WTC11 (cell line): ENCODE measurements around the gene EHBP1. TPM values are rescaled to one million over a fixed set of nuclear protein-coding genes. Genes with fewer than 3 reads are reported as not detected.

Source experiments
- ATAC-seq: fragments of 200-7000 bp; cut with Tn5 transposase; 2 replicates; pipeline ENCODE4 v1.10.0; 2021; ENCODE audit warnings: mild to moderate bottlenecking, moderate library complexity
- CTCF ChIA-PET: fragments of 300-600 bp; sonication (Branson Sonifier 250); formaldehyde crosslinking; loops from one replicate; lab custom pipeline; 2021; ENCODE audit warnings: antibody characterized with exemption; lab: Charles Lee
- POLR2A ChIA-PET: fragments of 350-600 bp; sonication (Branson Sonifier 250); formaldehyde crosslinking; loops from one replicate; lab custom pipeline; 2021; ENCODE audit warnings: antibody characterized with exemption; lab: Charles Lee
- DNase-seq: peaks from one replicate; pipeline ENCODE4 v3.0.0; 2021; ENCODE audit warnings: low spot score
- H3K27ac Mint-ChIP-seq: 2 replicates; pipeline ENCODE4 v1.8.0; 2021; ENCODE audit warnings: mixed read lengths
- H3K27me3 Mint-ChIP-seq: 2 replicates; pipeline ENCODE4 v1.8.0; 2021; ENCODE audit warnings: low read depth, mild to moderate bottlenecking, moderate library complexity, mixed read lengths
- H3K36me3 Mint-ChIP-seq: 2 replicates; pipeline ENCODE4 v1.8.0; 2021; ENCODE audit warnings: mixed read lengths
- H3K4me1 Mint-ChIP-seq: 2 replicates; pipeline ENCODE4 v1.8.0; 2022; ENCODE audit warnings: mixed read lengths
- H3K4me3 Mint-ChIP-seq: 2 replicates; pipeline ENCODE4 v1.8.0; 2021; ENCODE audit warnings: mild to moderate bottlenecking, moderate library complexity, mixed read lengths
- H3K9me3 Mint-ChIP-seq: 2 replicates; pipeline ENCODE4 v1.8.0; 2021; ENCODE audit warnings: mixed read lengths
- AFF4 ChIP-seq: sonication (generic); formaldehyde crosslinking; IDR thresholded peaks from 2 replicates; pipeline ENCODE4 v1.8.1; 2023; ENCODE audit warnings: mild to moderate bottlenecking, missing genetic modification reagents, borderline replicate concordance
- AR ChIP-seq: fragments of 250-450 bp; sonication (Bioruptor Pico); IDR thresholded peaks from 2 replicates; pipeline ENCODE4 v1.9.0; 2021; ENCODE audit warnings: mild to moderate bottlenecking
- CBFB ChIP-seq: sonication (generic); formaldehyde crosslinking; IDR thresholded peaks from 2 replicates; pipeline ENCODE4 v1.8.1; 2022; ENCODE audit warnings: mild to moderate bottlenecking, low read depth, missing genetic modification reagents
- ELF4 ChIP-seq: sonication (generic); formaldehyde crosslinking; IDR thresholded peaks from 2 replicates; pipeline ENCODE4 v1.8.1; 2022; ENCODE audit warnings: low read depth, mild to moderate bottlenecking, moderate library complexity, missing genetic modification reagents
- ESRRA ChIP-seq: sonication (generic); formaldehyde crosslinking; IDR thresholded peaks from 2 replicates; pipeline ENCODE4 v1.8.1; 2022; ENCODE audit warnings: mild to moderate bottlenecking, missing genetic modification reagents, borderline replicate concordance
- FOXK1 ChIP-seq: sonication (generic); formaldehyde crosslinking; IDR thresholded peaks from 2 replicates; pipeline ENCODE4 v1.8.0; 2022; ENCODE audit warnings: mild to moderate bottlenecking, moderate library complexity, missing genetic modification reagents
- GTF2I ChIP-seq: fragments of 250-450 bp; sonication (Bioruptor Pico); conservative IDR thresholded peaks from 2 replicates; pipeline ENCODE4 v1.4.0; 2021; ENCODE audit warnings: mild to moderate bottlenecking
- JUN ChIP-seq: sonication (generic); formaldehyde crosslinking; IDR thresholded peaks from 2 replicates; pipeline ENCODE4 v1.8.0; 2023; ENCODE audit warnings: mild to moderate bottlenecking, missing genetic modification reagents
- NR1H2 ChIP-seq: sonication (generic); formaldehyde crosslinking; IDR thresholded peaks from 2 replicates; pipeline ENCODE4 v1.9.0; 2021; ENCODE audit warnings: mild to moderate bottlenecking, moderate library complexity, missing genetic modification reagents
- PRRX2 ChIP-seq: fragments of 250-450 bp; sonication (Bioruptor Pico); IDR thresholded peaks from 2 replicates; pipeline ENCODE4 v1.8.0; 2021; ENCODE audit warnings: mild to moderate bottlenecking
- SOX15 ChIP-seq: fragments of 250-450 bp; sonication (Bioruptor Pico); IDR thresholded peaks from 2 replicates; pipeline ENCODE4 v1.9.0; 2021; ENCODE audit warnings: mild to moderate bottlenecking
- TEAD1 ChIP-seq: sonication (generic); formaldehyde crosslinking; IDR thresholded peaks from 2 replicates; pipeline ENCODE4 v1.8.0; 2022; ENCODE audit warnings: mild to moderate bottlenecking, missing genetic modification reagents
- USF2 ChIP-seq: sonication (generic); formaldehyde crosslinking; IDR thresholded peaks from 2 replicates; pipeline ENCODE4 v1.8.1; 2023; ENCODE audit warnings: mild to moderate bottlenecking, missing genetic modification reagents, moderate library complexity
- ZNF416 ChIP-seq: fragments of 250-450 bp; sonication (Bioruptor Pico); IDR thresholded peaks from 2 replicates; pipeline ENCODE4 v1.9.0; 2021; ENCODE audit warnings: mild to moderate bottlenecking, inconsistent platforms
- ZNF532 ChIP-seq: fragments of 250-450 bp; sonication (Bioruptor Pico); IDR thresholded peaks from 2 replicates; pipeline ENCODE4 v1.9.0; 2021; ENCODE audit warnings: mild to moderate bottlenecking, borderline replicate concordance
- ZNF671 ChIP-seq: fragments of 250-450 bp; sonication (Bioruptor Pico); IDR thresholded peaks from 2 replicates; pipeline ENCODE4 v1.8.0; 2021; ENCODE audit warnings: mild to moderate bottlenecking
- ZSCAN18 ChIP-seq: fragments of 250-450 bp; sonication (Bioruptor Pico); IDR thresholded peaks from 2 replicates; pipeline ENCODE4 v2.1.2; 2022; ENCODE audit warnings: mild to moderate bottlenecking, moderate library complexity
- total RNA-seq: library from RNA; stranded (reverse); gene quantifications from 3 replicates; pipeline ENCODE4 v1.2.3, GENCODE V29; 2021
- TF ChIP-seq, protein P1 (sequence below): fragments of 250-450 bp; sonication (Bioruptor Pico); IDR thresholded peaks from 2 replicates; pipeline ENCODE4 v1.8.0; 2021; ENCODE audit warnings: mild to moderate bottlenecking
- TF ChIP-seq, protein P2 (sequence below): sonication (generic); formaldehyde crosslinking; IDR thresholded peaks from 2 replicates; pipeline ENCODE4 v1.8.0; 2022; ENCODE audit warnings: mild to moderate bottlenecking, missing genetic modification reagents
- TF ChIP-seq, protein P3 (sequence below): sonication (generic); formaldehyde crosslinking; IDR thresholded peaks from 2 replicates; pipeline ENCODE4 v1.8.1; 2022; ENCODE audit warnings: missing genetic modification reagents, borderline replicate concordance

EHBP1 gene
- total RNA-seq, 1 experiment from 2014 or later, result 36.4 TPM

DNA sequence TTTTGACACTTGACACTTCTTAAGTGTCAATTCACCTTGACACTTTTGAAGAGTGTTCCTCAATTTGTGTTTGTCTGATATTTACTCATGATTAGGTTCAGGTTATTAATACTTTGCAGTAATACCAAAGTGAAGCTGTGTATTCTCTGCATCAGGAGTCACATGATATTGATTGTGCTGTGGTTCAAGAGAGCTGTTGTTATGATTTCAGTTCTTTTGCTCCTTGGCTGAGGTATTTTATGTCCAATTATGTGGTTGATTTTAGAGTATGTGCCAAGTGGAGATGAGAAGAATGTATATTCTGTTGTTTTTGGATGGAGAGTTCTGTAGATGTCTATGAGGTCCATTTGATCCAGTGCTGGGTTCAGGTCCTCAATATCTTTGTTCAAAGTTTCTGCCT lies 17.2 kb downstream of the EHBP1 start (continued):
- TF ChIP-seq, protein P1, sequence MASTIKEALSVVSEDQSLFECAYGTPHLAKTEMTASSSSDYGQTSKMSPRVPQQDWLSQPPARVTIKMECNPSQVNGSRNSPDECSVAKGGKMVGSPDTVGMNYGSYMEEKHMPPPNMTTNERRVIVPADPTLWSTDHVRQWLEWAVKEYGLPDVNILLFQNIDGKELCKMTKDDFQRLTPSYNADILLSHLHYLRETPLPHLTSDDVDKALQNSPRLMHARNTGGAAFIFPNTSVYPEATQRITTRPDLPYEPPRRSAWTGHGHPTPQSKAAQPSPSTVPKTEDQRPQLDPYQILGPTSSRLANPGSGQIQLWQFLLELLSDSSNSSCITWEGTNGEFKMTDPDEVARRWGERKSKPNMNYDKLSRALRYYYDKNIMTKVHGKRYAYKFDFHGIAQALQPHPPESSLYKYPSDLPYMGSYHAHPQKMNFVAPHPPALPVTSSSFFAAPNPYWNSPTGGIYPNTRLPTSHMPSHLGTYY (CRISPR knock-in tag), result no peak
- TF ChIP-seq AFF4 (CRISPR knock-in tag) (no peak), ZSCAN18 (CRISPR knock-in tag) (no peak), ESRRA (CRISPR knock-in tag) (no peak), SOX15 (CRISPR knock-in tag) (no peak)
- TF ChIP-seq, protein P2, sequence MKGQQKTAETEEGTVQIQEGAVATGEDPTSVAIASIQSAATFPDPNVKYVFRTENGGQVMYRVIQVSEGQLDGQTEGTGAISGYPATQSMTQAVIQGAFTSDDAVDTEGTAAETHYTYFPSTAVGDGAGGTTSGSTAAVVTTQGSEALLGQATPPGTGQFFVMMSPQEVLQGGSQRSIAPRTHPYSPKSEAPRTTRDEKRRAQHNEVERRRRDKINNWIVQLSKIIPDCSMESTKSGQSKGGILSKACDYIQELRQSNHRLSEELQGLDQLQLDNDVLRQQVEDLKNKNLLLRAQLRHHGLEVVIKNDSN, result no peak

DNA sequence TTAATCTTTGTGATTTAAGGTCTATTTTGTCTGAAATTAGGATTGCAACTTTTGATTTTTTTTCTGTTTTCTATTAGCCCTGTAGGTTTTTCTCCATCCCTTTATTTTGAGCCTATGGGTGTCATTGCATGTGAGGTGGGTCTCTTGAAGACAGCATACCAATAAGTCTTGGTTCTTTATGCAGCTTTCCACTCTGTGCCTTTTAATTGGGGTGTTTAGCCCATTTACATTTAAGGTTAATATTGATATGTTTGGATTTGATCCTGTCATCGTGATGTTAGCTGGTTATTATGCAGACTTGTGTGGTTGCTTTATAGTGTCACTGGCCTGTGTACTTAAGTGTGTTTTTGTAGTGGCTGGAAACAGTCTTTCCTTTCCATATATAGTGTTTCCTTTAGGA lies 17.7 kb downstream of the EHBP1 start:
- no peaks in the 10 kb centered on the region for H3K27me3 Mint-ChIP-seq
- H3K27ac Mint-ChIP-seq, result no peak overlapping the region
- ATAC-seq (no peak), DNase-seq (no peak)
- H3K4me3 Mint-ChIP-seq, result no peak overlapping the region
- POLR2A ChIA-PET, result interaction anchor here (0.9 kb wide), 1 partner anchor 321 kb away, joined by 6 read pairs; no protein-coding TSS in a partner anchor
- peaks cover 20% of the 10 kb centered on the region for H3K9me3 Mint-ChIP-seq
- CTCF ChIA-PET, result interaction anchor here (1.5 kb wide), 1 partner anchor 267 kb away, joined by 3 read pairs; no protein-coding TSS in a partner anchor
- H3K4me1 Mint-ChIP-seq, result peaks cover 20% of the 10 kb centered on the region
- H3K36me3 Mint-ChIP-seq, result peaks cover 22% of the 10 kb centered on the region
- TF ChIP-seq TEAD1 (no peak), AR (CRISPR knock-in tag) (no peak), USF2 (no peak), NR1H2 (no peak), SOX15 (CRISPR knock-in tag) (no peak), JUN (CRISPR knock-in tag) (no peak), ZNF416 (CRISPR knock-in tag) (no peak), PRRX2 (CRISPR knock-in tag) (no peak), ZNF671 (CRISPR knock-in tag) (no peak), FOXK1 (CRISPR knock-in tag) (no peak), CBFB (no peak), ELF4 (CRISPR knock-in tag) (no peak), ZNF532 (CRISPR knock-in tag) (no peak), GTF2I (CRISPR knock-in tag) (no peak)
- TF ChIP-seq, protein P3, sequence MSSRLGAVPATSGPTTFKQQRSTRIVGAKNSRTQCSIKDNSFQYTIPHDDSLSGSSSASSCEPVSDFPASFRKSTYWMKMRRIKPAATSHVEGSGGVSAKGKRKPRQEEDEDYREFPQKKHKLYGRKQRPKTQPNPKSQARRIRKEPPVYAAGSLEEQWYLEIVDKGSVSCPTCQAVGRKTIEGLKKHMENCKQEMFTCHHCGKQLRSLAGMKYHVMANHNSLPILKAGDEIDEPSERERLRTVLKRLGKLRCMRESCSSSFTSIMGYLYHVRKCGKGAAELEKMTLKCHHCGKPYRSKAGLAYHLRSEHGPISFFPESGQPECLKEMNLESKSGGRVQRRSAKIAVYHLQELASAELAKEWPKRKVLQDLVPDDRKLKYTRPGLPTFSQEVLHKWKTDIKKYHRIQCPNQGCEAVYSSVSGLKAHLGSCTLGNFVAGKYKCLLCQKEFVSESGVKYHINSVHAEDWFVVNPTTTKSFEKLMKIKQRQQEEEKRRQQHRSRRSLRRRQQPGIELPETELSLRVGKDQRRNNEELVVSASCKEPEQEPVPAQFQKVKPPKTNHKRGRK (CRISPR knock-in tag), result no peak
